GM19099 (cell line): ENCODE results near the gene KLC1.

ENCODE experiments used
- POLR2A ChIP-seq: IDR thresholded peaks from 3 replicates; pipeline ENCODE4 v1.6.1; 2011; ENCODE audit warnings: low read depth; ENCODE audit not compliant: insufficient read length; ENCODE audit errors: extremely low read depth

The KLC1 gene

DNA sequence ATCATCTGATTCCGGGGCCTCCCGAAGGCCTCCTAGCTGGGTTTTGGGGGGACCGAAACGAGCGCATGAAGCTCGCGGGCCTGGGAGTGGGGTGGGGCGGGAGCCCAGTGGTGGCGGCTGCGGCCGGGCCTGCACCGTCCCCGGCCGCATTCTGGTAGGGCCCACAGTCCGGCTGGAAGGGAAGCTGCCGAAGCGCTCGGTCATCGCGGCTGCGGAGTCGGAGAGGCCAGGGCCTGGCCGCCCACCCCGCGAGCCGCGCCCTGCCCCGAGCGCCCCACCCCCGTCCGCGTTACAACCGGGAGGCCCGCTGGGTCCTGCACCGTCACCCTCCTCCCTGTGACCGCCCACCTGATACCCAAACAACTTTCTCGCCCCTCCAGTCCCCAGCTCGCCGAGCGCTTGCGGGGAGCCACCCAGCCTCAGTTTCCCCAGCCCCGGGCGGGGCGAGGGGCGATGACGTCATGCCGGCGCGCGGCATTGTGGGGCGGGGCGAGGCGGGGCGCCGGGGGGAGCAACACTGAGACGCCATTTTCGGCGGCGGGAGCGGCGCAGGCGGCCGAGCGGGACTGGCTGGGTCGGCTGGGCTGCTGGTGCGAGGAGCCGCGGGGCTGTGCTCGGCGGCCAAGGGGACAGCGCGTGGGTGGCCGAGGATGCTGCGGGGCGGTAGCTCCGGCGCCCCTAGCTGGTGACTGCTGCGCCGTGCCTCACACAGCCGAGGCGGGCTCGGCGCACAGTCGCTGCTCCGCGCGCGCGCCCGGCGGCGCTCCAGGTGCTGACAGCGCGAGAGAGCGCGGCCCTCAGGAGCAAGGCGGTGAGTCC lies at the start of gene KLC1:
KLC1 (plus strand) TSS at position 528 of the 819 bp plus-strand sequence. CDS start 25,354 bp downstream, outside the sequence.
- peak; percentile 91 for TF ChIP-seq POLR2A

DNA sequence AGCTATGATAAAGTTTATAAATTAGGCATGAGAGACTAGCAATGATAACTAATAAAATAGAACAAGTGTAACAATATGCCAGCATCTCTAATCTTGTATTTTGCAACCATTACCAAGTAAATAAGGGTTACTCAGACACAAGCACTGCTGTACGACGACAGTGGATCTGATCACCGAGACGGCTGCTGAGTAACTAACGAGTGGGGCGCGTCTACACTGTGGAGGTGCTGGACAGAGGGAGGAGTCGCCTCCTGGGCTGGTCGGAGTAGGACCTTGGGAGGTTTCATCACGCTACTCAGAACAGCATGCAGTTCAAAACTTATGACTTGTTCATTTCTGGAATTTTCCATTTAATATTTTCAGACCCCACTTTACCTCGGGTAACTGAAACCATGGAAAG lies 47.8 kb upstream of the KLC1 start:
- TF ChIP-seq POLR2A: no peak

DNA sequence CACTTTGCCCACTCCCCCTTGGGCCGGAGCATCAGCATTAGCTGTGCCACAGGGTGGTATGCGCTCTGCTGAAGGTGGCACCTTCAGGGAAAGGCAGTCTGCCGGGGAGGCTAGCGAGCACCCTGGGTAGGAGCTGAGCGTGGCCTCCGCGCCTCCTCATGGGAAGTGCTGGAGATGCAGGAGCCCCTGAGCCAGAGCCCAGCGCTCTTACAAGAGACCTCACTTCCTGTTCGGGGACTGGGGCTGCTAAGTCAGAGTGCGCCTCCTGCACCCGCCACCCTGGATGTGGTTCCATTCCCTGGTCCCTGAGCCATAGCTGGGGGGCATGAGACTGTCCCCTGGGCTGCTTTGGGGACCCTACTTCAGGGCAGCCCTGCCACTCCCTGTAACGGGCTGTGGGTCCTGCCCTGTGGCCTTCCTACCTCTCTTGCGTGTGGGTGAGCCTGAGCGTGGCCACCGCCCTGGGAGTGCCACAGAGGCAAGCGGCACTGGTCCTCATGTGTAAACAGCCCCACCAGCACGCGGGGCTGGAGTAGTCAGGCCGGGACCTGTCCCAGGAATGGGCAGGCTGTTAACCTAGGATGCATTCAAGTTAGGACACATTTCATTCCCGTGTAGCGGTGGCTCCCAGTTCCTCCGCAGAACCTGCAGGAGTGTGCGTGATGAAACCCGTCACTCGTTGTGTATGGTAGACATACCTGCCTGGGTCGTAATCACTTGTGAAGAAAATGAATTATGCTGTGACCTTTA lies 46.9 kb upstream of the KLC1 start:
- TF ChIP-seq POLR2A: no peak

DNA sequence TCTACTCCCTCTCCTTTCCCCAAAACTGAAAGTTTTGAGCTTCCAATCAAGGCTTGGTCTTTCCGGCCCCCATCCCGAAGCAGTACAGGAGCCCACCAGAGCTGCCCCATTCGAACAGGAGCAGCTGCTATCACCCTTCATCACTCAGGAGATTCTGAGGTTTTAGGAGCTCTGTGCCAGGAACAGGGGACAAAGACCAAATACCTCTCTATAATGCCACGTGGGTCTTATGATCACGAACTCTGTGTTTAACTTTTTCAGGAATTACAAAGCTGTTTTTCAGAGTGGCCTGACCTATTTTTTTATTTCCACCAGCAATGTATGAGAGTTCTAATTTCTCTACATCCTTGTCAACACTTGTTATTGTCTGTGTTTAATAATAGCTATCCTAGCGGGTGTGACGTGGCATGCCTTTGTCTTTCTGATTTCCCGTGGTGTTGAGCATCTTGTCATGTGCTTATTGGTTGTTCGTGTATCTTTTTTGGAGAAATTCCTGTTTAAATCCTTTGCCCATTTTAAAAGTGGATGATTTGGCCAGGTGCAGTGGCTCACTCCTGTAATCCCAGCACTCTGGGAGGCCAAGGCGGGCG lies 44.6 kb upstream of the KLC1 start:
- no peak for TF ChIP-seq POLR2A

DNA sequence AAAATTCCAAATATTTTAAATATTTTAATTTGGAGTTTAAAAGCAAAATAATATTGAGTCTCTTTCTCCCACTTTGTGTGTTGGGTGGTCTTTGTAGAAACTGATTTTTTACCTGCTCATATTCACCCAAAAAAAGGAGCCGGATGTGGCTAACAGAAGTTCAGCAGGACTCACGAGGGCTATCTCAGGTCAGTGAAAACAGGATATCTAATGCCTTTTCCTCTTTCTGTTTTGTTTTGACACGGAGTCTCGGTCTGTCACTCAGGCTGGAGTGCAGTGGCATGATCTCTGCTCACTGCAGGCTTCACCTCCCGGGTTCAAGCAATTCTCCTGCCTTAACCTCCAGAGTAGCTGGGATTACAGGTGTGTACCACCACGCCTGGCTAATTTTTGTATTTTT lies 35.4 kb upstream of the KLC1 start:
- TF ChIP-seq POLR2A: no peak

DNA sequence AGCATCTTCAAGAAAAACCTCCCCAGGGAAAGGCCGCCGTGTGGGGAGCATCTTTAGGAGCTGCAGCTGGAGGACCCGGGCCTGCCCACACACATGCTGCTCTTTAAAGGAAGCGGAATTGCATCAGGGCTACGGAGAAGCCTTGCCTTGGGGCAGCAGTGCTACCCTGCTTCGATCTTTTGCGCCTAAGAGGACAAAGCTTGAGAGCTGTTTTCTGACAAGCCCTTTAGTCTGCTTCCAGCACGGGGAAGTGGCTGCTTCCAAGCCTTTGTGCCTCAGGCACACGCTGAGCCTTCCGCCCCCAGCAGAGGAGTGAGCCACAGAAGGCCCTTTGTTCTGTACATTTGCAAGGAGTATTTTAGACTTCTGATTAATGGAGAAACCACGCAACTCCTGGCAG lies 34.7 kb upstream of the KLC1 start:
- no peak for TF ChIP-seq POLR2A

DNA sequence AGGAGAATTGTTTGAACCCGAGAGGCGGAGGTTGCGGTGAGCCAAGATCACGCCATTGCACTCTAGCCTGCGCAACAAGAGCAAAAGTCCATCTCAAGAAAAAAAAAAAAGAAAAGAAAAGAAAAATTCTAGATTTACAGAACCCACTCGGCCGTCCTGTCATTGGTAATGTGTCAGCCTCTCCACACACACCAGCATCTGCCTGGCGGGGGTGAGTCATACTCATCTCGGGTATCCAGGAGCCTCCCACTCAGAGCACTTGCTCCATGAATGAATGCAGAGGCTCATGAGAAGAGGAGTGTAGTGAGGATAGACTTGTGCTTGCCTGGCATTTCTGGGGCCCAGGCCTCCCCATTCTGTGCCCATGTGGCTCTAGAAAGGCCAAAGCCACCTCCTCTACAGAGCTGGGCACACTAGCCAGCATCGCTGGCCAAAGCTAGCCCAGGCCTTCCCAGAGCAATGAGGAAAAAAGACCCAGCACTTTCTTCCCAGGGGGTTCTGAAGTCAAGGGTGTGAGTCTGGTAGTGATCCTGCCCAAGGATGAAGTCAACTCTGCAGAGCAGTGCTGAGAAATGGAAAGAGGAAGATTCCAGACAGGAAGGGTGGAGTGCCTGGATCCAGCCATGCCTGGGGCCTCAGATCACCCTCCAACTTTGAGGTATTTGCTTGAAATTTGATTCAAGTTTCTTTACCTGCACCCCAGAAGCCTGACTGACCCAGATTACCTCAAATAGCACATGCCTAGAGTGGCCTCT lies 31.2 kb upstream of the KLC1 start:
- TF ChIP-seq POLR2A: no peak

DNA sequence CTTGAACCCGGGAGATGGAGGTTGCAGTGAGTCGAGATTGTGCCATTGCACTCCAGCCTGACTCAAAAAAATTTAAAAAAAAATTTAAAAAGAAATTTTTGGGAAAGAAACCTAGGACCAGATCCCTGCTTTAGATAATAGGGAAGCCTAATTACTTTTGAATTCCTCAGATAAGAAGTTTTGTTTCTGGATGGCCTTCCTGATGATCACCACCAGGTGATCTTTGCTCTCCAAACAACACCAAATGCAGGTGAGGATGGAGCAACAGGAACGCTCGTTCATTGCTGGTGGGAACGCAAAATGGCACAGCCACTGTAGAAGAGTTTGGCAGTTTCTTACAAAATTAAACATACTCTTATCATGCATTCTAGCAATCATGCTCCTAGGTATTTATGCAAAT lies 28.5 kb upstream of the KLC1 start:
- TF ChIP-seq POLR2A: no peak

DNA sequence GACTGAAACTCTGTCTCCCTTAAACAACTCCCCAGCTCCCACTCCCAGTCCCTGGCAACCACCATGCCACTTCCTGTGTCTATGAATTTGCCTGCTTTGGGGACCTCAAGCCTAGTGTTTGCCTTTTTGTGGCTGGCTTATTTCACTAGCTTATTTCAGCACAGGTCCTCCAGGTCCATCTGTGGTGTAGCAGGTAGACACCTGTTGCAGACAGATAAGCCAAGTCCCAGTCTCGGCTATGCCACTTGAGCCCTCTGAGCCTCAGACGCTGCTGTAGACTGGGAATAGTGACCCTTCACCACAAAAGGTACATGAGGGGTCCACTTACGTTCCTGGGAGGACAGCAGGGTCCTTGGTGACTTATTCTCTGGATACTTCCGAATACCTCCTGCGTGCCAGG lies 24.4 kb upstream of the KLC1 start:
- TF ChIP-seq POLR2A: no peak

DNA sequence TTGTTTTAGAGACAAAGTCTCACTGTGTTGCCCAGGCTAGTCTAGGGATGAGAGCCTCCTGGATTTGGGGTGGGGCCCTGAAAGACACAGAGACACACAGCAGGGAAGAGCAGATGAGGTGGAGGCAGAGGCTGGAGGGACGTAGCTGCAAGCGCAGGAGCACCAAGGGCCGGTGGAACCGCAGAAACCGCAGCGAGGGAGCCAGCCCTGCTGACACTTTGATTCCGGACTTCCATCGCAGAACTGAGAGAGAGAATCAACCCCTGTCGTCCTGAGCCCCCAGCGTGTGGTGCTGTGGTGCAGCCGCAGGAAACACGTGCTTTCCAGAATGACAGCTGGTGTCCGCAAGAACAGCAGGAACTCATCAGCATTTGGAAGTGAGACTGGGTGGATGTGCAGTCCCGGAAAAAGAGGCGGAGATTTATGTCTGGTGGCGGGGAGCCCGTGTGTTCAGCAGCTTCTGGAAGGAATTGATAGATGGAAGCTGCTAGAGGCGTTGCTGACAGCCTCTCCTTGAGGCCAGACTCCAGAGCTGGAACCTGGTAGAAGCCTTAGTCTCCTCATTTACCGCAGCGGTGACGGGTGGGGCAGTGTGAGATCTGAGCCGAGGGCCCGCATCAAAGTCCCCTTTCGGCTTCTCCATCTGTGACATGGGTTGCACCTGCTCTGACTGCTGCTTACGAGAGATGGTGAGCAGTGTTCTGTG lies 21.9 kb upstream of the KLC1 start:
- TF ChIP-seq POLR2A: no peak

DNA sequence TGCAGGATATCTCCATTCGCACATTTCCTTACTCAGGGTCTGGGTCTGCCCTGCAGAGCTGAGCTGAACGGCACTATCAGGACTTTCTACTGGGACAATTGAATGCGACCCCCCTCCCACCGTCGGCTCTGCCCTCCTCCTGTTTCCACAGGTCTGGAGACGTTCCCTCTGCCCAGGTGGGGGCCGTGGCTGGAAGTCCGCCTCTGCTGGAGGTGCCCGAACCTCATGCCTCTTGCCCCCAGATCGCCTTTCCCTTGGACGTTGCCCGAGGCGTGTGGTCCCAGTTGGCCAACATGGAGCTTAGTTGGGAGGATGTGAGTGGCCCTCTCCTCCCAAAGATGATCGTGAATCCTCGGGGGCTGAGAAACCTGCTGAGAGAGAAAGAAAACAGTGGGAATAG lies 21.2 kb upstream of the KLC1 start:
- no peak for TF ChIP-seq POLR2A

DNA sequence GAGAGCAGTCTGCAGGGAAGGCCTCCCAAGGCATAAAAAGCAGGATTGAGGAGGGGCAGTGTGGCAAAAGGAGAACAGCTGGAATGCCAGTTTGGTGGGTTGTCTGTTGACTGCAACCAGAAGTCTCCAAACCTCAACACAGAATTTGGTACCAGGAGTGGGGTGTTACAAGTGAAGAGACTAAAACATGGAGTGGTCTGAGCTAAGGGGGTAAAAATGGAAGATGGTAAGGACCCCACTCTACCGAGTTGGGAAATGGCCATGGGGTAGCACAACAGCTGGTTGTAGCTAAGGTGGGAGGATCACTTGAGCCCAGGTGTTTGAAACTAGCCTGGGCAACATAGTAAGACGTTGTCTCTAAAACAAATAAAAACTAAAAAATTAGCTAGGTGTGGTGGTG lies 17.8 kb upstream of the KLC1 start:
- TF ChIP-seq POLR2A: no peak

DNA sequence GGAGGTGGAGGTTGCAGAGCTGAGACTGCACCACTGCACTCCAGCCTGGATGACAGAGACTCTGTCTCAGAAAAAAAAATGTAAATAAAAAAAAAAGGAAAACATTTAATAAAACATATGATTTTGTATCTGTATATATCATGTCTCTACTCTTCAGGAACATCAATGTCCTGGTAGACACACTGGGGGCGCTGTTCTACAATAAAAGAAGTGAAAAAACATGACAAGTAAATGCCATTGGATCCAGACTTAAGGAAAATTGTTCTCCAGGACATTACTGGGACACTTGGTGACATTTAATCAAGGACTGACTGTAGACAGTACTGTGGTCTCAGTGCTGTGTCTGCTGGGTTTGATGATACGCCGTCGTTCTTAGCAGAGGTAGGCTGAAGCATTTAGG lies 15.5 kb upstream of the KLC1 start:
- no peak for TF ChIP-seq POLR2A

DNA sequence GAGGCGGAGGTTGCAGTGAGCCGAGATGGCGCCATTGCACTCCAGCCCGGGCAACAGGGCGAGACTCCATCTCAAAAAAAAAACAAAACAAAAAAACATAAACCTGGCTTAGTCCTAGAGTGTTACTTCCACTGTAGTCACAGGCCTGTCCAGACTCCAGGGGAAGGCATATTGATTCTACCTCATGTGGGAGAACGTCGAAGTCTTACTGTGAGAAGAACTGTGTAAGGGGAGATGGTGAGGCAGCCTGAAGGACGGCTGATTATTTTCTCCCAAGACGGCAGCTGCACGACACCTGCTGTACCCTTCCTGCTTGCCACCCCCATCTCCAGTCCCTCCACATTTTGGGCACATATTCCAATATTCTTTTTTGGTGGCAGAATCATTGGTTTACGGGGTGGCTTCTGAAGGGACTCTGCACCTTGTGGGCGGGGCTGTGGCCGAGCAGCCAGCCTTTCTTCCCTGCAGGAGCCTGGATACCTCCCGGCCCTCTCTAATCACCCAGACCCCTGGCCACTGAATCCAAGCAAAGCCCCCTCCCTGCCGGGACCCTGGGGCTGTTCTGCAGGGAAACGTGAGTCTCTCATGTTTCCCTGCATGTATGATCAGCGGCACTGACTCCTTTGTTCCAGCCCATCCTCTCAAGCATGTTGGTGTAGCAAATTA lies 12.2 kb upstream of the KLC1 start:
- no peak for TF ChIP-seq POLR2A
